ENCODE data around the gene CNTN4. TPM values are rescaled to one million over a fixed set of nuclear protein-coding genes. Genes with fewer than 3 reads are reported as not detected.

Gene CNTN4
- total and polyA plus RNA-seq, 8 donors, result 2.5 to 10.8 (median 5.1) TPM

- Histone ChIP-seq H3K27me3 (no peaks in the 10 kb centered on the region), H3K9me3 (no peaks in the 10 kb centered on the region), H3K36me3 (no peaks in the 10 kb centered on the region), H3K27ac (no peak overlapping the region), H3K4me1 (no peaks in the 10 kb centered on the region), H3K4me3 (no peak overlapping the region)
- 47 to 58% methylated on average over 3 of the region's 3 CpGs for WGBS, 2 donors
- intact Hi-C loops (cut with DNase I), result no loop called here
- FAIRE-seq (no peak), ATAC-seq (no peak), DNase-seq (no peak)
- no peak for TF ChIP-seq CTCF (IDR thresholded peaks at IDR 0.05)
Measured at GRCh38 chr3:2198776-2199279, 100.2 kb downstream of the CNTN4 start.

- FAIRE-seq, result peak; percentile 37
Measured at GRCh38 chr3:2204054-2204453, 105.4 kb downstream of the CNTN4 start.

DNA sequence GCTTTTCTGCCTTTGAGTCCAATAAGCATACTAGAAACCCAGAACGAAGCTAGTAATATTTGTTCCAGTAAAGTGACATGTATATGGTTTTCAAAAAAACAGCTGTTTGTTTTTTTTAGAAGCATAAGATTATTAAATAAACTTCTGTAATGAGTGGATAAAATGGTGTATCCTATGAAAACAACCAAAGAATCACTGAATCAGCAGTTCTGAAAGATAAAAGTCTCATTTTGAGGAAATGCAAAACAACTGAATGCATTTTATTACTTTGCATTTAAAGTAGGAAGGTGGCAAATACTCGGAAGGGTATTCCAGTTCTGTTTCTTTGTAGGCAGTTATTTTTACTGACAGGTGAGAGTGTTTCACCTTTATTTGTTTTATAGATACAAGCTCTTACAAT is 107.0 kb downstream of the CNTN4 start:
- H3K27ac ChIP-seq, result no peak overlapping the region
- no peaks in the 10 kb centered on the region for H3K27me3 ChIP-seq
- ATAC-seq (no peak), FAIRE-seq (no peak), DNase-seq (no peak)
- H3K4me1 ChIP-seq, result no peaks in the 10 kb centered on the region
- TF ChIP-seq CTCF (IDR thresholded peaks at IDR 0.05), result no peak
- H3K4me3 ChIP-seq, result no peak overlapping the region
- intact Hi-C loops (cut with DNase I), result no loop called here
- no peaks in the 10 kb centered on the region for H3K36me3 ChIP-seq
- H3K9me3 ChIP-seq, result no peaks in the 10 kb centered on the region
- WGBS, 2 donors, result 54 to 62% methylated on average over 2 of the region's 2 CpGs

More at GRCh38 chr3:2204054-2204453, 105.4 kb downstream of the CNTN4 start:
- Histone ChIP-seq H3K27ac (no peak overlapping the region), H3K27me3 (no peaks in the 10 kb centered on the region), H3K36me3 (no peaks in the 10 kb centered on the region), H3K4me1 (no peaks in the 10 kb centered on the region), H3K4me3 (no peak overlapping the region), H3K9me3 (no peaks in the 10 kb centered on the region)
- DNase-seq, result no peak
- intact Hi-C loops (cut with DNase I), result no loop called here
- WGBS, 2 donors, result 68 to 88% methylated on average over 1 of the region's 1 CpG
- no peak for ATAC-seq
- no peak for TF ChIP-seq CTCF (IDR thresholded peaks at IDR 0.05)

DNA sequence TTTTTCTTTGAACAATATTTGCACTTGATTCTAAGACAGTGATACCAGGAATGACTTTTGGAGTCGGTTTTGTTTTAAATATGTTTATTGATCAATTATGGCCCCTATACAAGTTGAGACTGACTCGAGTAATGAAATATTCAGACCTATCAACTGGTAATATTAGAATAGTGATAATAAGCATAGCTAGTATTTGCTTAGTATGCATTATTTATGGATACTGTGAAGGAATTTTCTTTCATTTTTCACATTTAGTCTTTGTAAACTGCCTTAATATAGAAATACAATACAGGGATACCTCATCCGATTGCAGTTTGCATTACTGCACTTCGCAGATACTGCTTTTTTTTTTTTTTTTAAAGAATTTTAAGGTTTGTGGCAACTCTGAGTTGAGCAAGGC is 107.9 kb downstream of the CNTN4 start:
- H3K27me3 ChIP-seq, result no peaks in the 10 kb centered on the region
- DNase-seq (no peak), FAIRE-seq (no peak), ATAC-seq (no peak)
- 51 to 76% methylated on average over 4 of the region's 4 CpGs for WGBS, 2 donors
- no peaks in the 10 kb centered on the region for H3K4me1 ChIP-seq
- no peak for TF ChIP-seq CTCF (IDR thresholded peaks at IDR 0.05)
- no peaks in the 10 kb centered on the region for H3K9me3 ChIP-seq
- H3K27ac ChIP-seq, result no peak overlapping the region
- intact Hi-C loops (cut with DNase I), result no loop called here
- H3K36me3 ChIP-seq, result no peaks in the 10 kb centered on the region
- H3K4me3 ChIP-seq, result no peak overlapping the region

DNA sequence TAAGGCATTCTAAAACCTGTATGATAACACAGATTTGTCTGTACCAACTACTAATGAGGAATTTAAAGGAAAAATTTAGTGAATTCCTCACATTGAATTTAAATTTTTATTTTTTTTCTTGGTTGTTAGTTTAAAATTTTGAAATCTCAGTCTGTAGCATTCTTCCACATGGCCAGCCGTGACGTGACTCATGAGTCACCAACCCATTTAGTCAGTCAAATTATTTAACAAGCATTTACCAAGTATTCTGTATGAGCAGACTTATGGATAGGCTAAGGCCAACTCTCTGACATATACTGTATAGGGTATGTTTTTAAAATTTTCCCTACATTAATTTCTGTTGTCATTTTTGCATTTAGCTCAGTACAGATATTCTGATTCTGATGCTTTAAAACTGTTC is 112.9 kb downstream of the CNTN4 start:
- intact Hi-C loops (cut with DNase I), result no loop called here
- H3K27me3 ChIP-seq, result no peaks in the 10 kb centered on the region
- H3K4me1 ChIP-seq, result no peaks in the 10 kb centered on the region
- no peak overlapping the region for H3K27ac ChIP-seq
- TF ChIP-seq CTCF (IDR thresholded peaks at IDR 0.05), result no peak
- WGBS, 2 donors, result 51 to 75% methylated on average over 2 of the region's 2 CpGs
- ATAC-seq (no peak), FAIRE-seq (no peak), DNase-seq (no peak)
- H3K9me3 ChIP-seq, result no peaks in the 10 kb centered on the region
- H3K4me3 ChIP-seq, result no peak overlapping the region
- H3K36me3 ChIP-seq, result no peaks in the 10 kb centered on the region
